ENCODE results near the gene RAB32.

Gene RAB32

DNA sequence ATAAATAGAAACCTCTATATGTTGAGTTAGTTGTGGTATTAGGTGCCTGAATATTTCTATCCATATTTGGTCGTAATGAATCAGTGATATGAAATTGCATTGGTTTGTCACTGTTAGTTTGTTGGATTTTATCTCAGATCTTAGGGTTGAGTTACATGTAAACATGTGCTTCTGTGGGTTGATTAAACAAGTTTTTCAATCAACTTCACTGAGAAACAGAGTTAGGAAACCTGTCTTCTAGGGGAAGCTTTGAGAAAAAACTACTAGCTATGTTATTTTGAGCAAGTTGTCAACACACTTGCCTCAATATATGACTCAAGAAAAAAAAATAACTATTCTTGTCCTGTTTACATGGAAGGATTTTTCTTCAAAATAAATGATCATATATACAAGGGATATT is 40.3 kb downstream of the RAB32 start:
- no peak for DNase-seq

DNA sequence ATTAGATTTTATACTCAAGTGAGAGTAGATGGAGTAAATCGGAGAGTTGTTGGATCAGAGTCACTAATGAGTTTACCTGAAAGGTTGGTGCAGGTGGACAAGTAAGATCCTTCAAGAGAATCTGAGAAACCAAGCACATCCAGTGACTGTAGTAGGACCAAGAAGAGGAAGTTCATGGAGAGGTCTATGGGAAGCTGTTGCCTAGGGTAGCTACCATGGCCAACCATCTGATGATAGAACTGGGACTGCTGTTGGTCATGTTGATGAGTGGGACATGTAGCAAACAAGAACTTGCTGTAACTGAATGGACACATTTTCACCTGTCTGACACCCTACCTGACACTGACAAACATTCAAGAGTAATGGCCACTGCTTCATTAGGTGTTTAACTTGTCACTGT is 43.8 kb downstream of the RAB32 start:
- no peak for DNase-seq

DNA sequence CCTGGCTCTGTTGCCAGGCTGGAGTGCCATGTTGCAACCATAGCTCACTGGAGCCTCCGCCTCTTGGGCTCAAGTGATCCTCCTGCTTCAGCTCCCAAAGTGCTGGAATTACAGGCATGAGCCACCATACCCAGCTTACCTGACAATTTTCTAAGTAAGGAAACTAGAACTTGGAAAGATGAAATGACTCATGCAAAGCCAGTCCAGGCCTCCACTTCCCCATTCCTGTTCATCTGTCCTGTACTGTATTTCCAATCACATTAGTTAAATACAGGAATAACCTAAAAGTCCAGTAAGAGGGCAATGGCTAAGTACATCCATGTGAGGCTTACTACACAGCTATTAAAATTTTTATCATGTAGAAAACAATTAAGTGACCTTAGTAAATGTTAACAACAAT is 46.9 kb downstream of the RAB32 start:
- no peak for DNase-seq

DNA sequence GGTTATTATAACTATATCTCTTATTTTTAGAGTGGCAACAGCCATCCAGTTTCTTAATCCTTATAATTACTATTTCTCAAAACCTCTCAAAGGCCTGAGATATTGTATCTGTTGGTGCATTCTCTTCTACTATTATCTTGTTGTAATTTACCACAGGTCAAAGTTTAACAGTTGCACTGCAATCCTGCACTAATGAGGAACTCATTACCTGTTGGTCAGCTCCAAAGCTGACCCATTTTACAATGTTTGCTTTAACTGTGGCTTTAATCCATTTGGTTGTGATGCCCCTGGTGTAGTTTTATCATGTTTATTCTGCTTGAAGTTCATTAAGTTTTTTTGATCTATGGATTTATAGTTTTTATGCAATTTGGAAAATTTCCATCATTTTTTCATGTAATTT is 48.8 kb downstream of the RAB32 start:
- DNase-seq: no peak

DNA sequence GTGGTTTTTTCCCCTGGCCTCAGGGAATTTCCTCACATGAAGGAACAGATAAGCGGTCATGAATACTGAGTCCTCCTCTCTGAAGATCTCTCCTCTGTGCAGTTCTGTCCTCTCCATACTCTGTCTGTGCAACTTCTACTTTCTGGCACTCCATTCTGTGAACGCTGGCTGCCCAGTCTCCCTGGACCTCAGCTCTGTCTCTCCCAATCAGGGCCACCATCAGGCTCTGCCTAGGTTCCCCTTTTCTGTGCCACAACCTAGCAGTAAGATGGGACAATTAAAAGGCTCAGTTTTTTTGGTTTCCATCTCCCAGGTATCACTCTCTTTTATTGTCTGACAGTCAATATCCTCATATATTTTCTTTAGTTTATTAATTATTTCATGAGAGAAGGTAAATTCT is 50.4 kb downstream of the RAB32 start:
- no peak for DNase-seq

DNA sequence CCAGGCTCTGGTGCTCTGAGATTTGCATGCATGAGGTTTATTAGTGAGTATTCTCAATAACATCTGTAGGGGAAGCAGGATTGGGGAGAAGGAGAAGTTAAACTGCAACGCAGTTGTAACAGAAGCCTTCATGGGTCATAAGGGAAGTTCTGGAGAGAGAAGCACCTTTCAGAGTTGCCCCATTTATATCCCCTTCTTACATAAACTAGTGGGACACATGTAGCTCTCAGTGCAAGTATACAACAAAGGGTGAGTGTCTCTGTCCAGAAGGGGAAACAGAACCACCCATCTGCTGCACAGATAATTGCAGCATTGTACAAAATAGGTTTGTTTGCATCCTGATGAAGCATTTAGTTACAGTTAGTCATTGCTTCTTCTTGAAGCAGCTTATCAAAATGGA is 50.9 kb downstream of the RAB32 start:
- DNase-seq: no peak

DNA sequence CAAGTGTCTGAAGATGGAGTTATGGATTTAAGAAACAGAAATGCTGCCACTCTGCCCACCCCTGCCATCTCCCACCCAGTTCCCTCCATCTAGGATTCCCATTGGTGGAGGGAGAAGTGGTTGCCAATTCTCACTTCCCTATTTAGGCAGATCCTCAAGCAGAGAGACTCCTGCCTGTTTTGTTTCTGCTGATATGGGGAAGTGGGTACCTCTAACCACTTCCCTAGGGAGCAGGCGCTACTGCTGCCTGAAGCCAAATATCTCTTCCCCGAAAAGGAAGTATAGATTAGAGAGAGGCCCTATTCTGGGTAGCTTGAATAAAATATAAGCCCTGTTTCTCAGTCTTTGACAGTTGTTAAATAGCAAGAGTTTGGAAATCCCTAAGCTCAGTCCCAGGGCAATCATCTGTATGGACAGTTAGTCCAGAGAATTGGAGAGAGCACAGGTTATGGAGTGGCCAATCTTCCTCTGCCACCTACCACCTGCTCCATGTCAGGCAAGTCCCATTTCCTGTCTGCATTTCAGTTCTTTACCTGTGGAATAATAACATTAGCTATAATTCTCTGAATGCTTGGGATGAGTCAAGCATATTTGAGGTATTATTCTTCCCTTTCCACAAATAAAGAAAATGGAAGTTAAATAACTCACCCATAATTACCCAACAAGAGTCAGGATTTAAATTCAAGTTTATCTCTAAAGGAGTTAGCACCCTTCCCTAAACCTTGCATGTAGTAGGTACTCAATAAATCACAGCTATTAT is 52.5 kb downstream of the RAB32 start:
- no peak for DNase-seq

DNA sequence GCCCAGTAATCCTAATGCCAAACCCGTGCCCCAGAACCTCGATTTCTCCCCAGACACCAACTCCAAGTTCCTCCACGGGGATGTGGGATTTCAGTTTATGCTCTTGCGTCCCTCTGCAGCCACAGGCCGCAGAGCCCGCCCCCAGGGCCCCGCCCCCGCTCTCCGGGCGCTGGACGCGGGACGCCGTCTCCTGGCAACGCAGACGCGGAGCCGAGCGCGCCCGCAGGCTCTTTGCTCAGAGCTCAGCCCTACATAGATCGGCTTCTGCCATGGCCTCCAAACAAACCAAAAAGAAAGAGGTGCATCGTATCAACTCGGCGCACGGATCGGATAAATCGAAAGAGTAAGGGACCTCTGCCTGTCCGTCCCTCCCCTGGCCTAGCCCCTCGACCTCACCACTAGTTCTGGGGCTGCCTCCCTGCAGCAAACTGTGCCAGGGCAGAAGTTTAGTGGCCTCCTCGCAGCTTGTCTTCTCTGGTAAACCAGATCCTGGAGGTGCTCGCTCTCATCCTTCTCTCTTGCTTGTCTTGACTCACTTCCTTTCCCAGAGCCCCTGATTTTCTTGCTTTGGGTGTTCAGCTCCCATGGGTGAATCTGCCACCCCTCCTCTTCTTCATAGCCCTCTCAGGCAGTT is 55.3 kb downstream of the RAB32 start, which contains the start of gene ADGB:
Gene ADGB, plus strand, starts transcription at position 201 of the 634 bp plus-strand sequence. Its CDS starts 69 bp downstream, at position 270.
- DNase-seq: no peak

DNA sequence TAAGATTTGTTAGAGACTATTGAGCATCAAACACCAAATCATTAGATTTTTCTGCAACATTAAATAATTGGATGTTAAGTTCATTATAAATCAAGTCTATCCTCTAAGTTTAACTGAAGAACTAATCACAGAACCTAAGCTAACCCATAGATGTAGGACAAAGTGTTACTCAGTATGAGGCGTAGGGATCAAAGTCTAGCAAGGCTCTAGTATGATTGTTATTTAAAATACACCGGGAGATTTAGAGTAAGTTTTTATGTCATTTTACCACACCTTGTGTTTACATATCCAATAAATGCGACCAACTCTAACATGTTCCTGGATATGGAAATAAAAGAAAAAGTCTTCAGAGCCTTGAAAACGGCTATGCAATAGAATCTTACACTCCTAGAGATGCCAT is 57.7 kb downstream of the RAB32 start:
- no peak for DNase-seq

DNA sequence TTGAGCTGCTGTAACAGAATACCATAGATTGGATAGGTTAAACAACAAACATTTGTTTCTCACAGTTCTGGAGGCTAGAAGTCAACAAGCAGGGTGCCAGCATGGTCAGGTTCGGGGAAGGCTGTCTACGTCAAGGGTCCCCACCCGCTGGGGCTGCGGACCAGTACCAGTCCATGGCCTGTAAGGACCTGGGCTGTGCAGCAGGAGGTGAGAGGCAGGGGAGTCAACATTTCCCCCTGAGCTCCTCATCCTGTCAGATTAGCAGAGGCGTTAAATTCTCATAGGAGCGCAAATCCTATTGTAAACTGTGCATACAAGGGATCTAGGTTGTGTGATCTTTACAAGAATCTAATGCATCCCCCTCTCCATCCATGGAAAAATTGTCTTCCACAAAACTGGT is 58.9 kb downstream of the RAB32 start:
- DNase-seq: no peak

Measured in CD4-positive, alpha-beta T cell treated with Interleukin-6 for 4 hours (primary cell).